Muscle of leg (tissue), 11 donors: ENCODE data around the gene PRKN. TPM values are rescaled to one million over a fixed set of nuclear protein-coding genes. Genes with fewer than 3 reads are reported as not detected.

Experiments used
- DNase-seq: peaks from one replicate; pipeline ENCODE4 v3.0.0; 2013
- H3K27ac ChIP-seq: one replicate; pipeline ENCODE4 v1.5.1; 2013; ENCODE audit warnings: mild to moderate bottlenecking, low read length, control low read depth
- H3K27me3 ChIP-seq: one replicate; pipeline ENCODE4 v1.6.1; 2013; ENCODE audit warnings: low read length; ENCODE audit not compliant: control insufficient read depth, insufficient read depth
- H3K36me3 ChIP-seq: one replicate; pipeline ENCODE4 v1.6.1; 2013; ENCODE audit warnings: low read length; ENCODE audit not compliant: control insufficient read depth, insufficient read depth
- H3K4me1 ChIP-seq: one replicate; pipeline ENCODE4 v1.6.1; 2013; ENCODE audit warnings: low read length; ENCODE audit not compliant: control insufficient read depth, insufficient read depth
- H3K4me3 ChIP-seq: one replicate; pipeline ENCODE4 v1.5.1; 2013; ENCODE audit warnings: low read length, control low read depth
- H3K9me3 ChIP-seq: replicated peaks from 2 replicates; pipeline ENCODE4 v1.6.1; 2013; ENCODE audit warnings: low read depth, low read length; ENCODE audit not compliant: control insufficient read depth
- WGBS: methylation state at CpG from one replicate; pipeline ENCODE4 v1.1.5; 2013; ENCODE audit warnings: missing lambda C conversion rate; ENCODE audit not compliant: insufficient coverage; 5-methylcytosine and 5-hydroxymethylcytosine counted together
- polyA plus RNA-seq, 8 donors: library from polyadenylated mRNA; unstranded; fragments of 120-200 nt; gene quantifications; one replicate each; pipeline versions ENCODE4 v1.2.1 to v1.2.3, GENCODE V29; 2013; ENCODE audit warnings: inconsistent platforms in 1 of 8, low replicate concordance in 1 of 8; ENCODE audit not compliant: insufficient read length in 8 of 8, insufficient read depth in 1 of 8
- total RNA-seq: library from RNA; stranded (reverse); fragments of 120-200 nt; gene quantifications from one replicate; pipeline ENCODE4 v1.2.4, GENCODE V29; 2013

Gene PRKN
- total and polyA plus RNA-seq, 9 donors = 2.5 to 4.7 (median 3.9) TPM

- no peak for DNase-seq
- Histone ChIP-seq H3K4me3 (no peak overlapping the region), H3K27me3 (no peaks in the 10 kb centered on the region), H3K36me3 (no peaks in the 10 kb centered on the region), H3K27ac (no peak overlapping the region), H3K4me1 (no peaks in the 10 kb centered on the region), H3K9me3 (no peaks in the 10 kb centered on the region)
- 88% methylated on average over 9 of the region's 9 CpGs for WGBS
These were observed 1194.3 kb downstream of the PRKN start for GRCh38 chr6:161533266-161533665.

GRCh38 chr6:161532536-161532935 is 1195.0 kb downstream of the PRKN start:
- no peaks in the 10 kb centered on the region for H3K27me3 ChIP-seq
- DNase-seq = no peak
- no peaks in the 10 kb centered on the region for H3K4me1 ChIP-seq
- no peak overlapping the region for H3K27ac ChIP-seq
- no peaks in the 10 kb centered on the region for H3K36me3 ChIP-seq
- no CpG with 5 or more reads among the region's 6 CpGs for WGBS
- H3K9me3 ChIP-seq = no peaks in the 10 kb centered on the region
- no peak overlapping the region for H3K4me3 ChIP-seq

GRCh38 chr6:161526794-161527193 is 1200.8 kb downstream of the PRKN start:
- H3K4me1 ChIP-seq = no peaks in the 10 kb centered on the region
- H3K27ac ChIP-seq = no peak overlapping the region
- H3K9me3 ChIP-seq = no peaks in the 10 kb centered on the region
- no CpG with 5 or more reads among the region's 1 CpG for WGBS
- H3K36me3 ChIP-seq = no peaks in the 10 kb centered on the region
- H3K27me3 ChIP-seq = no peaks in the 10 kb centered on the region
- no peak for DNase-seq
- H3K4me3 ChIP-seq = no peak overlapping the region

GRCh38 chr6:161523362-161523761 is 1204.2 kb downstream of the PRKN start:
- Histone ChIP-seq H3K4me3 (no peak overlapping the region), H3K27ac (no peak overlapping the region), H3K4me1 (no peaks in the 10 kb centered on the region), H3K27me3 (no peaks in the 10 kb centered on the region), H3K36me3 (no peaks in the 10 kb centered on the region), H3K9me3 (no peaks in the 10 kb centered on the region)
- no CpG with 5 or more reads among the region's 2 CpGs for WGBS
- no peak for DNase-seq

- DNase-seq = no peak
- H3K27ac ChIP-seq = no peak overlapping the region
- no peaks in the 10 kb centered on the region for H3K27me3 ChIP-seq
- no peaks in the 10 kb centered on the region for H3K4me1 ChIP-seq
- H3K36me3 ChIP-seq = no peaks in the 10 kb centered on the region
- no peak overlapping the region for H3K4me3 ChIP-seq
- no peaks in the 10 kb centered on the region for H3K9me3 ChIP-seq
- WGBS = 100% methylated on average over 2 of the region's 5 CpGs
These were observed 1205.3 kb downstream of the PRKN start for GRCh38 chr6:161522276-161522675.

- Histone ChIP-seq H3K4me3 (no peak overlapping the region), H3K4me1 (peaks cover 5% of the 10 kb centered on the region), H3K9me3 (no peaks in the 10 kb centered on the region), H3K27ac (no peak overlapping the region), H3K36me3 (no peaks in the 10 kb centered on the region), H3K27me3 (no peaks in the 10 kb centered on the region)
- WGBS = 38% methylated on average over 1 of the region's 9 CpGs
- no peak for DNase-seq
These were observed 1216.0 kb downstream of the PRKN start for GRCh38 chr6:161511447-161512095.

GRCh38 chr6:161508341-161508740 is 1219.2 kb downstream of the PRKN start:
- no peak for DNase-seq
- Histone ChIP-seq H3K4me1 (peaks cover 7% of the 10 kb centered on the region), H3K27ac (no peak overlapping the region), H3K9me3 (no peaks in the 10 kb centered on the region), H3K4me3 (no peak overlapping the region), H3K27me3 (no peaks in the 10 kb centered on the region), H3K36me3 (no peaks in the 10 kb centered on the region)
- 66% methylated on average over 5 of the region's 6 CpGs for WGBS

GRCh38 chr6:161507375-161507774 is 1220.2 kb downstream of the PRKN start:
- H3K9me3 ChIP-seq = no peaks in the 10 kb centered on the region
- 28% methylated on average over 2 of the region's 4 CpGs for WGBS
- H3K4me1 ChIP-seq = peaks cover 7% of the 10 kb centered on the region
- H3K36me3 ChIP-seq = no peaks in the 10 kb centered on the region
- H3K4me3 ChIP-seq = no peak overlapping the region
- peak overlapping the region; percentile 47 for H3K27ac ChIP-seq
- H3K27me3 ChIP-seq = no peaks in the 10 kb centered on the region
- peak; percentile 62 for DNase-seq

GRCh38 chr6:161503570-161503969 is 1224.0 kb downstream of the PRKN start:
- no peaks in the 10 kb centered on the region for H3K9me3 ChIP-seq
- H3K27ac ChIP-seq = no peak overlapping the region
- WGBS = no CpG with 5 or more reads among the region's 4 CpGs
- no peak for DNase-seq
- peaks cover 7% of the 10 kb centered on the region for H3K4me1 ChIP-seq
- no peaks in the 10 kb centered on the region for H3K36me3 ChIP-seq
- no peaks in the 10 kb centered on the region for H3K27me3 ChIP-seq
- no peak overlapping the region for H3K4me3 ChIP-seq

- DNase-seq = no peak
- no CpG with 5 or more reads among the region's 4 CpGs for WGBS
- Histone ChIP-seq H3K36me3 (no peaks in the 10 kb centered on the region), H3K4me3 (no peak overlapping the region), H3K27ac (no peak overlapping the region), H3K4me1 (no peaks in the 10 kb centered on the region), H3K27me3 (no peaks in the 10 kb centered on the region), H3K9me3 (no peaks in the 10 kb centered on the region)
These were observed 1228.7 kb downstream of the PRKN start for GRCh38 chr6:161498881-161499280.

GRCh38 chr6:161498359-161498758 is 1229.2 kb downstream of the PRKN start:
- Histone ChIP-seq H3K36me3 (no peaks in the 10 kb centered on the region), H3K4me3 (no peak overlapping the region), H3K4me1 (no peaks in the 10 kb centered on the region), H3K27ac (no peak overlapping the region), H3K27me3 (no peaks in the 10 kb centered on the region), H3K9me3 (no peaks in the 10 kb centered on the region)
- no CpG with 5 or more reads among the region's 7 CpGs for WGBS
- DNase-seq = peak; percentile 26
